ENCODE results near the gene SMPD2.
A peak's percentile ranks its signal among the peaks of the same experiment; 100 is the strongest.

DNA sequence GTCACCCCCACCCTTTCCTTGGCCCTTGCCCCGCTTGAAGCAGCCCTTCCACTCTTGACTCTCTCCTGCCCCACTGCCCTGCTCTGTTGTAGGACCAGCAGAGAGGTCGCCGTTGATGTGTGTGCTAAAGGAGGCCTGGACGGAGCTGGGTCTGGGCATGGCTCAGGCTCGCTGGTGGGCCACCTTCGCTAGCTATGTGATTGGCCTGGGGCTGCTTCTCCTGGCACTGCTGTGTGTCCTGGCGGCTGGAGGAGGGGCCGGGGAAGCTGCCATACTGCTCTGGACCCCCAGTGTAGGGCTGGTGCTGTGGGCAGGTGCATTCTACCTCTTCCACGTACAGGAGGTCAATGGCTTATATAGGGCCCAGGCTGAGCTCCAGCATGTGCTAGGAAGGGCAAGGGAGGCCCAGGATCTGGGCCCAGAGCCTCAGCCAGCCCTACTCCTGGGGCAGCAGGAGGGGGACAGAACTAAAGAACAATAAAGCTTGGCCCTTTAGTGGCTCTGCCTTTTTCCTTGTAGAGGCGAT, 3.0 kb downstream of the SMPD2 start:
- TF ChIP-seq POLR2A (IDR thresholded peaks at IDR 0.05; ENCODE audit: low read depth, low read length) (no peak), TAF1 (IDR thresholded peaks at IDR 0.05; ENCODE audit: borderline replicate concordance, low read depth, low read length) (no peak), POLR2AphosphoS5 (IDR thresholded peaks at IDR 0.05; ENCODE audit: low read depth, low read length) (0 out of 2 replicates have a peak, but pooled peaks have one; percentile 3)

All from GM12892 (cell line).